ENCODE data around the gene SPRR3.

DNA sequence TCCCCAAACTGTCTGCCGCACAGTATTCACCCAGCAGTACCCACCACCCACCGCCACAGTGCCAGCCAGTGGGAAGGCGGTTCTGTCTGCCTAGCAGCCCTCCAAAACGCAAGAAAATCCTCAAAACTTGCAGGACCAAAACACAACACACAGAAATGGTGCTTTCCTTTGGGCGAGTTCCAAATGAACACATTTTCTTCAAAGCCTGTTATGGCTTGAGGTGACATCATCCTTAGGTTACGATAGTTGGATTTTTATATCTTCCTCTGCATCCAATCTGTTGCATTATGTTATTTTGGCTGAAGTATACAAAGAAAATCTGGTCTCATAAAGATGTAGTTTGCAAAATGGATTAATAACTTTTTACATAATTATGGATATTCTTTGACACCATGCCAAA is 8.4 kb upstream of the SPRR3 start:
- TF ChIP-seq, protein P1, sequence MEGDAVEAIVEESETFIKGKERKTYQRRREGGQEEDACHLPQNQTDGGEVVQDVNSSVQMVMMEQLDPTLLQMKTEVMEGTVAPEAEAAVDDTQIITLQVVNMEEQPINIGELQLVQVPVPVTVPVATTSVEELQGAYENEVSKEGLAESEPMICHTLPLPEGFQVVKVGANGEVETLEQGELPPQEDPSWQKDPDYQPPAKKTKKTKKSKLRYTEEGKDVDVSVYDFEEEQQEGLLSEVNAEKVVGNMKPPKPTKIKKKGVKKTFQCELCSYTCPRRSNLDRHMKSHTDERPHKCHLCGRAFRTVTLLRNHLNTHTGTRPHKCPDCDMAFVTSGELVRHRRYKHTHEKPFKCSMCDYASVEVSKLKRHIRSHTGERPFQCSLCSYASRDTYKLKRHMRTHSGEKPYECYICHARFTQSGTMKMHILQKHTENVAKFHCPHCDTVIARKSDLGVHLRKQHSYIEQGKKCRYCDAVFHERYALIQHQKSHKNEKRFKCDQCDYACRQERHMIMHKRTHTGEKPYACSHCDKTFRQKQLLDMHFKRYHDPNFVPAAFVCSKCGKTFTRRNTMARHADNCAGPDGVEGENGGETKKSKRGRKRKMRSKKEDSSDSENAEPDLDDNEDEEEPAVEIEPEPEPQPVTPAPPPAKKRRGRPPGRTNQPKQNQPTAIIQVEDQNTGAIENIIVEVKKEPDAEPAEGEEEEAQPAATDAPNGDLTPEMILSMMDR (conservative IDR thresholded peaks at IDR 0.05), result no peak
- TF ChIP-seq EZH2 (IDR thresholded peaks at IDR 0.05; ENCODE audit: low read depth), result no peak

Measured in PC-9 (cell line).